NB4 (cell line): Measurements from ENCODE around the gene SELPLG.
A peak's percentile ranks its signal among the peaks of the same experiment; 100 is the strongest.

Experiments
- DNase-seq: peaks from one replicate; pipeline ENCODE4 v3.0.0; 2010; ENCODE audit warnings: low read depth
- H3K4me3 ChIP-seq: one replicate; pipeline ENCODE4 v1.5.1; 2011; ENCODE audit warnings: mild to moderate bottlenecking, low read depth, low read length, moderate library complexity
- CTCF ChIP-seq: IDR thresholded peaks from one replicate; pipeline ENCODE4 v1.5.1; 2012; ENCODE audit warnings: low read depth, low read length
- MAX ChIP-seq: IDR thresholded peaks from 2 replicates; pipeline ENCODE4 v1.6.1; 2011; ENCODE audit warnings: low read depth, low read length
- MYC ChIP-seq: IDR thresholded peaks from 2 replicates; pipeline ENCODE4 v1.6.1; 2011; ENCODE audit warnings: low read depth, low read length
- POLR2A ChIP-seq: IDR thresholded peaks from 2 replicates; pipeline ENCODE4 v1.6.1; 2011; ENCODE audit warnings: mild to moderate bottlenecking; ENCODE audit not compliant: insufficient read length; ENCODE audit errors: extremely low read depth

Gene SELPLG

GRCh38 chr12:108613548-108613947 is 20.1 kb downstream of the SELPLG start:
- H3K4me3 ChIP-seq: no peak overlapping the region
- TF ChIP-seq CTCF: no peak
- no peak for TF ChIP-seq MAX
- TF ChIP-seq MYC: no peak
- TF ChIP-seq POLR2A: no peak
- DNase-seq: no peak

DNA sequence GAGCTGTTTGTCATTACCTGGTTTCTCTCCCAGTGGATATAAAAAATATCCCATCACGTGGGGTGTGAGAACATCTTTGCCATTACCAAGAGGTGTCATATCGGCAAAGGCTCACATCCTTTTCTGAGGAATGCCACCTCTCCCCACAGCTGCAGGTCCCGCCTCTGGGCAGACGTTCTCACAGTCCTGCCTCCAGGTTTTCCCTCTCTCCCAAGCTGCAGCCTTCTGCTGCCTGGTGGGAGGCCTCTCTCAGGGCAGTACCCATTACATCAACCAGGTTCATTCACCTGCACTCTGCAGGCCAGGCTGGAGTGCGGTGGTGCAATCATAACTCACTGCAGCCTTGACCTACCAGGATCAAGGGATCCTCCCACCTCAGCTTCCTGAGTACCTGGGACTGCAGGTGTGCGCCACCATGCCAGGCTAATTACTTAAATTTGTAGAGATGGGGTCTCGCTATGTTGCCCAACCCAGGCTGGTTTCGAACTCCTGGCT is 20.9 kb downstream of the SELPLG start:
- TF ChIP-seq MAX (no peak), MYC (no peak), POLR2A (no peak), CTCF (no peak)
- no peak for DNase-seq
- H3K4me3 ChIP-seq: no peak overlapping the region

GRCh38 chr12:108611884-108612415 is 21.7 kb downstream of the SELPLG start:
- no peak overlapping the region for H3K4me3 ChIP-seq
- peak; percentile 34; the same call in 1 of the 2 replicates for TF ChIP-seq MAX
- TF ChIP-seq POLR2A: no peak
- TF ChIP-seq MYC: no peak
- TF ChIP-seq CTCF: peak; percentile 91
- DNase-seq: peak; percentile 85

- H3K4me3 ChIP-seq: no peak overlapping the region
- TF ChIP-seq POLR2A (no peak), MYC (no peak), MAX (no peak)
- DNase-seq: no peak
Observed at GRCh38 chr12:108610856-108611605, 22.7 kb downstream of the SELPLG start.

DNA sequence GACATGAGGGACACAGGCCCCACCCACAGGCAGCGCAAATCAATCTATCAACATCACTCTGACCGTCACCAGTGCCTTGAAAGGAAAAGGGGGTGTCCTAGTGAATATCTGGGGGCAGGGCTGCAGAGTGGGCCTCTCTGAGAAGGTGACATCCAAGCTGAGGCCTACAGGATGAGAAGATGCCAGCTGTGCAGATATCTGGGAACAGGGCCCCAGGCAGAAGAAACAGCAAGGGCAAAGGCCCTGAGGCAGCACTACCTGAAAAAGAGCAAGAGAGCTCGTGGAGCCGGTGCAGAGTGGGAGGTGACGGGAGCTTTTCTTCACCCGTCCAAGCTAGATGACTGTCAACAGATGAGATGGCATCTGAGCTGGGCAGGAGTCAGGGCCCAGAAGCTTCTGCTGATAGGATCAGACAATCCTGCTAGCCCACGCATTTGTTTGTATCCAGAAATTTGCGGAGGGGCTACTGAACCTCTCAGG is 23.3 kb downstream of the SELPLG start:
- no peak for DNase-seq
- H3K4me3 ChIP-seq: no peak overlapping the region
- TF ChIP-seq MYC (no peak), CTCF (no peak), POLR2A (no peak), MAX (no peak)

DNA sequence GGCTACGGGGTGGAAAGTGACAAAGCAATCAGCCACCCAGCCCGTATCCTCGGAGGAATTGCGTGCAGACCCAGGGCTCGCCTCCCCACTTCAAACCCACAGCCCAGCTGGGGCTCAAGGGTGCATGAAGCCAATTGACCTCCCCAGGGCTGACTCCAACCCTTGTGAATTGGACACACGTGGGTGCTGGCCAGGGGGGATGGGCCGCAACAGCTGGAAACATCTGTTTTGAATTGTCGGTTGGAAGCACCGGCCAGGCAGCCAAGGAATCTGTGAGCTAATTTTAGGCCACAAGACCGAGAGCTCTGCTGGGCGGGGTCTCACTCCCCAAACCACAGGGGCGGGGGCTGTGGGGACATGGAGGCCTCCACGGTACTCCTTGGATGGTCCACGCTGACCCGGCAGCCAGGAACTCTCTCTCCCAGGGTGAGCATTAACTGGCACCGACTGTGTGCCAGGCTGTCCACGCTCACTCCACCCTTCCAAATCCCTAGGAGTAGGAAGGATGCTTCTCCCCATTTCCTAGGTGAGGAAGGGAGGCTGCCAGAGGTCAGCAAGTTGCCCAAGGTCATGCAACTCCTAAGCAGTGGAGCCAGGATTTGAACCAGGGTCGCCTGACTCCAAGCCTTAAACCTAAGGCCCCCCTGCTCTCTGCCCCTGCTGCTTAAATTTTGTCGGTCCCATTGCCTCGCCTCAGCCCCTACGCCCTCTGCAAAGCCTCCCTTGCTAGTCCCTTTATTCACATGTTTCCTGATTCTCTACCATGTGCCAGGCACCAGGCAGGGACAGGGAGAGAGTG is 24.0 kb downstream of the SELPLG start:
- TF ChIP-seq MAX (no peak), POLR2A (no peak), MYC (no peak), CTCF (no peak)
- no peak overlapping the region for H3K4me3 ChIP-seq
- peak; percentile 56 for DNase-seq
